GM23248 (cell line): ENCODE results near the gene ACMSD.

Source experiments
- EZH2 ChIP-seq: fragments of 200-600 bp; sonication (generic); IDR thresholded peaks from 2 replicates; pipeline ENCODE4 v1.6.1; 2018; ENCODE audit warnings: antibody characterized with exemption, mild to moderate bottlenecking; ENCODE audit not compliant: insufficient read depth, poor library complexity, severe bottlenecking
- EZH2phosphoT487 ChIP-seq: fragments of 200-600 bp; sonication (generic); IDR thresholded peaks from 2 replicates; pipeline ENCODE4 v1.6.1; 2018; ENCODE audit warnings: antibody characterized with exemption, moderate library complexity, mild to moderate bottlenecking, low read depth; ENCODE audit not compliant: insufficient read depth

- TF ChIP-seq EZH2 (no peak), EZH2phosphoT487 (no peak)
Measured at GRCh38 chr2:134852518-134852917, 14.1 kb downstream of the ACMSD start.
